Testis (tissue), 2 donors: ENCODE results near the gene TF.

Source experiments
- CTCF ChIP-seq, 3 experiments: fragments of 450-650 bp in 2 of 3; fragments of 200-600 bp in 1 of 3; sonication (generic) in 1 of 3; IDR thresholded peaks; one replicate each; pipeline ENCODE4 v1.5.1; 2016 to 2019; ENCODE audit warnings: antibody characterized with exemption in 3 of 3, mild to moderate bottlenecking in 2 of 3, moderate library complexity in 1 of 3
- POLR2A ChIP-seq: fragments of 450-650 bp; IDR thresholded peaks from one replicate; pipeline ENCODE4 v1.6.1; 2017; ENCODE audit warnings: antibody characterized with exemption, mild to moderate bottlenecking, moderate library complexity

- TF ChIP-seq CTCF (IDR thresholded peaks at IDR 0.05): no peak
- TF ChIP-seq POLR2A: no peak
Observed at GRCh38 chr3:133835418-133835743, 89.2 kb downstream of the TF start.
